HG03469 (cell line): ENCODE results near the gene GBX1.

Experiments used
- ATAC-seq: cut with Tn5 transposase; IDR thresholded peaks from one replicate; pipeline ENCODE4 v1.9.1; 2021; ENCODE audit warnings: mild to moderate bottlenecking, moderate library complexity, moderate number of reproducible peaks; ENCODE audit not compliant: unreplicated experiment

Gene GBX1

GRCh38 chr7:151141311-151141854 is 26.1 kb downstream of the GBX1 start:
- ATAC-seq: no peak

- ATAC-seq: no peak
Observed at GRCh38 chr7:151140826-151141225, 26.7 kb downstream of the GBX1 start.

- no peak for ATAC-seq
Observed at GRCh38 chr7:151139791-151140190, 27.7 kb downstream of the GBX1 start.

GRCh38 chr7:151139071-151139790 is 28.3 kb downstream of the GBX1 start:
- no peak for ATAC-seq

DNA sequence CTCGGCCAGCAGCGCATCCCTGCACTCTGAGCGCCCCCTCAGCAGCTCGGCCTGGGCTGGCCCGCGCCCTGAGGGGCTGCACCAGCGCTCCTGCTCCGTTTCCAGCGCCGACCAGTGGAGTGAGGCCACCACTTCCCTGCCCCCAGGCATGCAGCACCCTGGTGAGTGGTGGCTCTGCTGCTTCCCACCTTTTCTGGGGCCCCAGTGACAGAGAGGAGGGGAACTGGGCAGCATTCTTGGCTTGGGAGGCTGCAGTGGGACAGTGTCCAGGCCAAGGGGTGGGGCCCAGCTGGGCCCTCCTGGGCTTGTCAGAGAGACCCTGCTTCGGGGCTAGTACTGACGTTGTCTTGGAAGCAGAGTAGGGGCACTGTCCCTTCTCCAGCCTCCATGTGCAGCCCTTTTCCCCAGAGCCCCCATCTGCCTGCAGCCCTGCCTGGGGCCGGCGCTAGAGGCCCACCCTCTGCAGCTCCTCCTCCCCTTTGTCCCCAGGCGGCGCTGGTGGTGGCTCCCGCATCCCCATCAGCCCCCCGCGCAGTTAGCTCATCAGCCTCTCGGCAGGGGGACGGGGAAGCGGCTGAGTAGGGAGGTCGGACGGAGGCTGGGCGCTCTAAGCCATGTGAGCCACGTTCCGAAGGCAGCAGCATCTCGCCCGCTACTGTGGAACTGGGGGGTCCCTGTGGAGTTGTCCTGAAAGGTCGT is 29.2 kb downstream of the GBX1 start:
- ATAC-seq: no peak

- ATAC-seq: no peak
Observed at GRCh38 chr7:151137791-151138152, 29.7 kb downstream of the GBX1 start.

GRCh38 chr7:151137076-151137675 is 30.3 kb downstream of the GBX1 start:
- no peak for ATAC-seq

GRCh38 chr7:151135866-151136843 is 31.3 kb downstream of the GBX1 start:
- no peak for ATAC-seq

GRCh38 chr7:151135525-151135845 is 32.0 kb downstream of the GBX1 start:
- no peak for ATAC-seq

- no peak for ATAC-seq
Observed at GRCh38 chr7:151134743-151135524, 32.6 kb downstream of the GBX1 start.

DNA sequence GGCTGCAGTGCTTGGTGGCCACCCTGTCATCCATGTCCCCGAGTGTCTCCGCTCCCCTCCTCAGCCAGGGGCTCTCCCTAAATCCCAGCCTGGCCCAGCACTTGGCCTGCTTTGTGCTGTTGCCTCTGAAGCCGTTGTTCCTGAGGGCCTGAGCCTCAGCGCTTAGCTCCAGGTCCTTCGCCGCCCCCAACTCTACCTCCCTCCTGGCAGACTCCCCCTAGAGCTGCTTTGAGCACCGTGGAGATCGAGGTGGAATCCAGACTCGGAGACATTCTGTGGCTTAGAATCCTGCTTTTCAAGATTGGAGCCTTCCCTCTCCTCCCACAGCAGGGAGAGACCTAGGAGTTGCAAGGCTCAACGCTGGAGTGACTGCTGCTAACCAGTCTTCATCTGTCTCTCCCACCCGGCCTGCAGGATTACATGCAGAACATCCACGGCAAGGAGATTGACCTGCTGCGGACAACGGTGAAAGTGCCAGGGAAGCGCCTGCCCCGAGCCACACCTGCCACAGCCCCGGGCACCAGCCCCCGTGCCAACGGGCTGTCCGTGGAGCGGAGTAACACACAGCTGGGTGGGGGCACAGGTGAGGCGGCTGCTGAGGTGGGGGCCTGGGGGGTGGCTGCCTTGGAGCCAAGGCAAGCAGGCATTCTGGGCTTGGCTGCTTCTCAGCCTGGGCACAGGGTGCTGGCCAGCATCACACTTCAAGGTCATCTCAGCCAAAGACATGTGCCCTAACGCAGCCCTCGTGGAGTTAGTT is 33.3 kb downstream of the GBX1 start:
- ATAC-seq: no peak

GRCh38 chr7:151133266-151133985 is 34.1 kb downstream of the GBX1 start:
- ATAC-seq: no peak

GRCh38 chr7:151132461-151133205 is 34.9 kb downstream of the GBX1 start:
- ATAC-seq: no peak

- no peak for ATAC-seq
Observed at GRCh38 chr7:151131592-151132293, 35.8 kb downstream of the GBX1 start.

DNA sequence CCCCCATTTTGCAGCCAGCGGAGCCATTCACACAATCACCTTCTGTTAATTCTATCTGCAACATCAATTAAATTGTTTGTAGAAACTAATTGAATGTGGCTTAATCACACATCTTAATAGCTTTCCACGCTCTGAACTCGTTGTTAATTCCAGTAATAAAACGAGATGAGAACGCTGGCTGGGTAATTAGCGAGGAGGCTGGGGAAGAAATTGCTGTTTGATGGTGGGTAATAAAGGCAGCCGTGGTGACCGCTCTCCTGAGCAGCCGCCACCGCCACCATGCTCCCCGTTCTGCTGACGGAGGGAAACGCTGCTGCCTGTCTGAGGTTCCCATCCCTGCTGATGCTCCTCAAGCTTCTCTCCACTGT is 36.3 kb downstream of the GBX1 start:
- ATAC-seq: no peak

GRCh38 chr7:151130741-151131157 is 36.7 kb downstream of the GBX1 start:
- no peak for ATAC-seq

- no peak for ATAC-seq
Observed at GRCh38 chr7:151129960-151130591, 37.4 kb downstream of the GBX1 start.
